ENCODE data around the gene DOP1B.

DNA sequence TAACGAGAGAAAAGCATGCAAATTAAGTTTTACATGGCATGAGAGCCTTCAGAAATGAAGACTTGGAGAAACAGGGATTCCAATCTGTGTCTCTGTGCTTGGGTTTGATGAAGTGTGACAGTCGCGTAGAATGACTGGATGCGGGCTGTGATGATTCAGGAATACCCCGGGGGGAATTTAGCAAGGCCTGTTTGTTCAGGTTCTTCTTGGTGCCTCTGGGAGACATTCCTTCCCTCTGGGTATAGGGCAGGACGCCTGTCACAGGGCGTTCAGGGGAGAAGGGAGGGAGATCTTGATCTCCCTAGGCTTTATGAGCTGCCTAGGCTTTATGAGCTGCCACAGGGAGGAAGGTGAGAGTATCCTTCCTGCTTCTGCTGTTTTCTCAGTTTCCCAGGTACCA is 36.6 kb downstream of the DOP1B start:
- TF ChIP-seq, protein P1, sequence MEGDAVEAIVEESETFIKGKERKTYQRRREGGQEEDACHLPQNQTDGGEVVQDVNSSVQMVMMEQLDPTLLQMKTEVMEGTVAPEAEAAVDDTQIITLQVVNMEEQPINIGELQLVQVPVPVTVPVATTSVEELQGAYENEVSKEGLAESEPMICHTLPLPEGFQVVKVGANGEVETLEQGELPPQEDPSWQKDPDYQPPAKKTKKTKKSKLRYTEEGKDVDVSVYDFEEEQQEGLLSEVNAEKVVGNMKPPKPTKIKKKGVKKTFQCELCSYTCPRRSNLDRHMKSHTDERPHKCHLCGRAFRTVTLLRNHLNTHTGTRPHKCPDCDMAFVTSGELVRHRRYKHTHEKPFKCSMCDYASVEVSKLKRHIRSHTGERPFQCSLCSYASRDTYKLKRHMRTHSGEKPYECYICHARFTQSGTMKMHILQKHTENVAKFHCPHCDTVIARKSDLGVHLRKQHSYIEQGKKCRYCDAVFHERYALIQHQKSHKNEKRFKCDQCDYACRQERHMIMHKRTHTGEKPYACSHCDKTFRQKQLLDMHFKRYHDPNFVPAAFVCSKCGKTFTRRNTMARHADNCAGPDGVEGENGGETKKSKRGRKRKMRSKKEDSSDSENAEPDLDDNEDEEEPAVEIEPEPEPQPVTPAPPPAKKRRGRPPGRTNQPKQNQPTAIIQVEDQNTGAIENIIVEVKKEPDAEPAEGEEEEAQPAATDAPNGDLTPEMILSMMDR (IDR thresholded peaks at IDR 0.05): no peak
- no peak for TF ChIP-seq POLR2A (IDR thresholded peaks at IDR 0.05)

Measured in adrenal gland (tissue), 5 donors.